Prostate gland (tissue), 2 donors: ENCODE data around the gene AFDN.

ENCODE experiments used
- POLR2A ChIP-seq: fragments of 450-650 bp; IDR thresholded peaks from one replicate; pipeline ENCODE4 v1.6.1; 2016; ENCODE audit warnings: antibody characterized with exemption, mild to moderate bottlenecking
- POLR2AphosphoS5 ChIP-seq: sonication (generic); formaldehyde crosslinking; IDR thresholded peaks from one replicate; pipeline ENCODE4 v1.6.1; 2017; ENCODE audit warnings: antibody characterized with exemption
- TF ChIP-seq, protein P1 (sequence below), 4 experiments: fragments of 200-600 bp in 2 of 4; fragments of 450-650 bp in 2 of 4; sonication (generic) in 2 of 4; IDR thresholded peaks; 1 replicate in 3 of 4; 2 replicates in 1 of 4; pipeline ENCODE4 v1.5.1; 2016 to 2019; ENCODE audit warnings: antibody characterized with exemption in 4 of 4, mild to moderate bottlenecking in 2 of 4, moderate library complexity in 2 of 4

- TF ChIP-seq, protein P1, sequence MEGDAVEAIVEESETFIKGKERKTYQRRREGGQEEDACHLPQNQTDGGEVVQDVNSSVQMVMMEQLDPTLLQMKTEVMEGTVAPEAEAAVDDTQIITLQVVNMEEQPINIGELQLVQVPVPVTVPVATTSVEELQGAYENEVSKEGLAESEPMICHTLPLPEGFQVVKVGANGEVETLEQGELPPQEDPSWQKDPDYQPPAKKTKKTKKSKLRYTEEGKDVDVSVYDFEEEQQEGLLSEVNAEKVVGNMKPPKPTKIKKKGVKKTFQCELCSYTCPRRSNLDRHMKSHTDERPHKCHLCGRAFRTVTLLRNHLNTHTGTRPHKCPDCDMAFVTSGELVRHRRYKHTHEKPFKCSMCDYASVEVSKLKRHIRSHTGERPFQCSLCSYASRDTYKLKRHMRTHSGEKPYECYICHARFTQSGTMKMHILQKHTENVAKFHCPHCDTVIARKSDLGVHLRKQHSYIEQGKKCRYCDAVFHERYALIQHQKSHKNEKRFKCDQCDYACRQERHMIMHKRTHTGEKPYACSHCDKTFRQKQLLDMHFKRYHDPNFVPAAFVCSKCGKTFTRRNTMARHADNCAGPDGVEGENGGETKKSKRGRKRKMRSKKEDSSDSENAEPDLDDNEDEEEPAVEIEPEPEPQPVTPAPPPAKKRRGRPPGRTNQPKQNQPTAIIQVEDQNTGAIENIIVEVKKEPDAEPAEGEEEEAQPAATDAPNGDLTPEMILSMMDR (IDR thresholded peaks at IDR 0.05) = no peak
- TF ChIP-seq POLR2A = no peak
- TF ChIP-seq POLR2AphosphoS5 = no peak
Measured at GRCh38 chr6:167779993-167780655, 46.6 kb upstream of the AFDN start.
